Mesenchymal stem cell (in vitro differentiated cells and primary cell): ENCODE data around the gene WDR70.
"Not testable (repeated sequence)": the region's sequence is repeated elsewhere in the genome, so short reads cannot be mapped to it uniquely, and the experiment has no call there.

Source experiments
- DNase-seq: peaks from one replicate; pipeline ENCODE4 v3.0.0-alpha.2; 2013
- H2AFZ ChIP-seq: one replicate; pipeline ENCODE4 v1.6.1; 2013; ENCODE audit warnings: low read depth, mild to moderate bottlenecking, control low read depth, inconsistent platforms, low read length, moderate library complexity
- H2AK5ac ChIP-seq: 2 replicates; pipeline ENCODE4 v1.6.1; 2013; ENCODE audit warnings: low read length, moderate library complexity, mild to moderate bottlenecking, inconsistent platforms; ENCODE audit not compliant: severe bottlenecking
- H2BK120ac ChIP-seq: one replicate; pipeline ENCODE4 v1.6.1; 2013; ENCODE audit warnings: low read depth, mild to moderate bottlenecking, inconsistent platforms, low read length, moderate library complexity
- H2BK12ac ChIP-seq, 2 experiments: one replicate each; pipeline ENCODE4 v1.6.1; 2013; ENCODE audit warnings: inconsistent platforms in 2 of 2, low read length in 2 of 2, mild to moderate bottlenecking in 2 of 2, moderate library complexity in 2 of 2, control low read depth in 1 of 2
- H2BK15ac ChIP-seq: one replicate; pipeline ENCODE4 v1.6.1; 2013; ENCODE audit warnings: mild to moderate bottlenecking, low read depth, inconsistent platforms; ENCODE audit not compliant: poor library complexity, severe bottlenecking
- H2BK5ac ChIP-seq: 2 replicates; pipeline ENCODE4 v1.6.1; 2013; ENCODE audit warnings: low read depth, mild to moderate bottlenecking, low read length, control low read depth, inconsistent platforms; ENCODE audit not compliant: poor library complexity, severe bottlenecking
- H3K14ac ChIP-seq, 2 experiments: one replicate each; pipeline ENCODE4 v1.6.1; 2013; ENCODE audit warnings: inconsistent platforms in 2 of 2, low read length in 2 of 2, control low read depth in 1 of 2, mild to moderate bottlenecking in 1 of 2, moderate library complexity in 1 of 2
- H3K18ac ChIP-seq, 2 experiments: one replicate each; pipeline ENCODE4 v1.6.1; 2013; ENCODE audit warnings: inconsistent platforms in 2 of 2, low read length in 2 of 2, control low read depth in 1 of 2, low read depth in 1 of 2, mild to moderate bottlenecking in 1 of 2
- H3K23ac ChIP-seq, 2 experiments: one replicate each; pipeline ENCODE4 v1.6.1; 2013; ENCODE audit warnings: inconsistent platforms in 2 of 2, low read length in 2 of 2, mild to moderate bottlenecking in 2 of 2, moderate library complexity in 2 of 2, control low read depth in 1 of 2
- H3K27ac ChIP-seq: 2 replicates; pipeline ENCODE4 v1.5.1; 2013; ENCODE audit warnings: mild to moderate bottlenecking, moderate library complexity, low read length, control low read depth, inconsistent platforms; ENCODE audit not compliant: poor library complexity, severe bottlenecking
- H3K27me3 ChIP-seq, 2 experiments: 2 replicates each; pipeline versions ENCODE4 v1.6.1 to v1.7.0; 2013; ENCODE audit warnings: low read length in 2 of 2, mild to moderate bottlenecking in 2 of 2, moderate library complexity in 2 of 2, control low read depth in 1 of 2, inconsistent platforms in 1 of 2; ENCODE audit not compliant: control insufficient read depth in 1 of 2, insufficient read depth in 1 of 2
- H3K36me3 ChIP-seq, 2 experiments: 2 replicates each; pipeline versions ENCODE4 v1.6.1 to v1.7.0; 2013; ENCODE audit warnings: low read length in 2 of 2, control low read depth in 1 of 2, inconsistent platforms in 1 of 2, low read depth in 1 of 2, mild to moderate bottlenecking in 1 of 2; ENCODE audit not compliant: insufficient read depth in 2 of 2, control insufficient read depth in 1 of 2
- H3K4ac ChIP-seq, 2 experiments: one replicate each; pipeline ENCODE4 v1.6.1; 2013; ENCODE audit warnings: inconsistent platforms in 2 of 2, low read length in 2 of 2, mild to moderate bottlenecking in 2 of 2, moderate library complexity in 2 of 2, control low read depth in 1 of 2, low read depth in 1 of 2
- H3K4me1 ChIP-seq: 2 replicates; pipeline ENCODE4 v1.6.1; 2013; ENCODE audit warnings: low read depth, low read length, control low read depth; ENCODE audit not compliant: control insufficient read depth, insufficient read depth
- H3K4me2 ChIP-seq: 2 replicates; pipeline ENCODE4 v1.6.1; 2013; ENCODE audit warnings: low read length, mild to moderate bottlenecking, inconsistent platforms; ENCODE audit not compliant: poor library complexity, severe bottlenecking
- H3K4me3 ChIP-seq, 2 experiments: 2 replicates each; pipeline versions ENCODE4 v1.5.1 to v1.7.0; 2013; ENCODE audit warnings: low read length in 2 of 2, mild to moderate bottlenecking in 2 of 2, control low read depth in 1 of 2, low read depth in 1 of 2; ENCODE audit not compliant: insufficient read depth in 1 of 2
- H3K79me1 ChIP-seq: replicated peaks from 2 replicates; pipeline ENCODE4 v1.6.1; 2013; ENCODE audit warnings: mild to moderate bottlenecking, control low read depth, low read length, inconsistent platforms; ENCODE audit not compliant: poor library complexity, severe bottlenecking
- H3K9ac ChIP-seq: 2 replicates; pipeline ENCODE4 v1.7.0; 2013; ENCODE audit warnings: mild to moderate bottlenecking, low read length, moderate library complexity
- H3K9me3 ChIP-seq: 2 replicates; pipeline ENCODE4 v1.7.0; 2013; ENCODE audit warnings: mild to moderate bottlenecking, low read length; ENCODE audit not compliant: control insufficient read depth
- H4K8ac ChIP-seq: one replicate; pipeline ENCODE4 v1.6.1; 2013; ENCODE audit warnings: inconsistent platforms, mild to moderate bottlenecking, low read length, moderate library complexity
- H4K91ac ChIP-seq: one replicate; pipeline ENCODE4 v1.6.1; 2013; ENCODE audit warnings: mild to moderate bottlenecking, low read length, inconsistent platforms
- WGBS: methylation state at CpG from one replicate; pipeline ENCODE4 v1.1.7; 2013; ENCODE audit warnings: mixed read lengths; 5-methylcytosine and 5-hydroxymethylcytosine counted together

The WDR70 gene

DNA sequence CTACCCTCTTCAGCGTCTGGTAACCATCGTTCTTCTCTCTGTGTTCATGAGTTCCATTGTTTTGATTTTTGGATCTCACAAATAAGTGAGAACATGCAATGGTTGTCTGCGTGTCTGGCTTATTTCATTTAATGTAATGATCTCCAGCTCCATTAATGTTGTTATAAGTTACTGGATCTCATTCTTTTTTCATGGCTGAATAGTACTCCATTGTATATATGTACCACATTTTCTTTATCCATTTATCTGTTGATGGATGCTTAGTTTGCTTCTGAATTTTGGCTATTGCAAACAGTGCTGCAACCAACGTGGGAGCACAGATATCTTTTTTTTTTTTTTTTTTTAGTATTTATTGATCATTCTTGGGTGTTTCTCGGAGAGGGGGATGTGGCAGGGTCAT is 139.2 kb downstream of the WDR70 start:
- H3K18ac ChIP-seq, H3K14ac ChIP-seq, H3K4me1 ChIP-seq, H2BK15ac ChIP-seq, H3K9me3 ChIP-seq, DNase-seq, H3K79me1 ChIP-seq, H4K91ac ChIP-seq, H2AFZ ChIP-seq, H3K4me2 ChIP-seq, H3K27me3 ChIP-seq, H3K4me3 ChIP-seq, H3K23ac ChIP-seq, H3K27ac ChIP-seq, H3K9ac ChIP-seq, H2BK5ac ChIP-seq, H2BK12ac ChIP-seq, H4K8ac ChIP-seq, H2BK120ac ChIP-seq, H2AK5ac ChIP-seq, H3K4ac ChIP-seq: not testable (repeated sequence)
- 100% methylated on average over 3 of the region's 5 CpGs for WGBS
- peaks cover 12 to 14% of the 10 kb centered on the region in 2 experiments for H3K36me3 ChIP-seq

DNA sequence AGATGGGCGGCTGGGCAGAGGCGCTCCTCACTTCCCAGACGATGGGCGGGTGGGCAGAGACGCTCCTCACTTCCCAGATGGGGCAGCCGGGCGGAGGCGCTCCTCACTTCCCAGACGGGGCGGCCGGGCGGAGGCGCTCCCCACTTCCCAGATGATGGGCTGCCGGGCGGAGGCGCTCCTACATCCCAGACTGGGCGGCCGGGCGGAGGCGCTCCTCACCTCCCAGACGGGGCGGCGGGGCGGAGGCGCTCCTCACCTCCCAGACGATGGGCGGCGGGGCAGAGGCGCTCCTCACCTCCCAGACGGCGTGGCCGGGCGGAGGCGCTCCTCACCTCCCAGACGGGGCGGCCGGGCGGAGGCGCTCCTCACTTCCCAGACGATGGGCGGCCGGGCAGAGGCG is 140.2 kb downstream of the WDR70 start:
- Histone ChIP-seq H3K4me2 (no peak overlapping the region), H2BK12ac (no peak overlapping the region), H4K91ac (no peak overlapping the region), H3K36me3 (peaks cover 12 to 14% of the 10 kb centered on the region in 2 experiments), H3K14ac (no peak overlapping the region), H2BK5ac (no peak overlapping the region), H3K27ac (no peak overlapping the region), H2BK15ac (no peak overlapping the region), H3K27me3 (no peaks in the 10 kb centered on the region), H2AK5ac (no peak overlapping the region), H3K9ac (no peak overlapping the region), H2AFZ (no peak overlapping the region), H2BK120ac (no peak overlapping the region), H3K18ac (no peak overlapping the region), H3K4me3 (no peak overlapping the region), H3K79me1 (peaks cover 9% of the 10 kb centered on the region), H3K4ac (no peak overlapping the region), H3K9me3 (peaks cover 3% of the 10 kb centered on the region), H3K23ac (no peak overlapping the region), H4K8ac (no peak overlapping the region), H3K4me1 (no peaks in the 10 kb centered on the region)
- 95% methylated on average over 42 of the region's 43 CpGs for WGBS
- DNase-seq = no peak

DNA sequence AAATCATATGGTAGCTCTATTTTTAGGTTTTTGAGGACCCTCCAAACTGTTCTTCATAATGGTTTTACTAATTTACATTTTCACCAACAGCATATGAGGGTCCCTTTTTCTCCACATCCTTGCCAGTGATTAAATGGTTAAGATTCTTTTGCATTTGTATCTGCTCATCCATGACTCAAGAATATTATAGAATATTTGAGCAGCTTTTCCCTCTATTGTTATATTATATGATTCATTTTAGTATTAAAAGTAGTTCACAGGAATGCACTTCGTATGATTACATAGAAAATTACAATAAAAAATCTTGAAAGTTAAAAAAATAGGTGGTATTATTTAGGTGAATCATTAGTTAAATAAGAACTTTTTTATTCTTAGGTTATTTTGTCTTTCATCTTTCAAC is 140.7 kb downstream of the WDR70 start:
- Histone ChIP-seq H4K91ac (no peak overlapping the region), H2BK15ac (no peak overlapping the region), H2AFZ (no peak overlapping the region), H3K27ac (no peak overlapping the region), H3K4me1 (no peaks in the 10 kb centered on the region), H4K8ac (no peak overlapping the region), H3K4ac (no peak overlapping the region), H3K4me3 (no peak overlapping the region), H2BK12ac (no peak overlapping the region), H2BK5ac (no peak overlapping the region), H3K9me3 (peaks cover 3% of the 10 kb centered on the region), H3K18ac (no peak overlapping the region), H3K79me1 (peaks cover 7% of the 10 kb centered on the region), H3K36me3 (peaks cover 12 to 14% of the 10 kb centered on the region in 2 experiments), H2AK5ac (no peak overlapping the region), H2BK120ac (no peak overlapping the region), H3K23ac (no peak overlapping the region), H3K27me3 (no peaks in the 10 kb centered on the region), H3K4me2 (no peak overlapping the region), H3K14ac (no peak overlapping the region), H3K9ac (no peak overlapping the region)
- WGBS = no CpG with 5 or more reads among the region's 1 CpG
- DNase-seq = no peak

DNA sequence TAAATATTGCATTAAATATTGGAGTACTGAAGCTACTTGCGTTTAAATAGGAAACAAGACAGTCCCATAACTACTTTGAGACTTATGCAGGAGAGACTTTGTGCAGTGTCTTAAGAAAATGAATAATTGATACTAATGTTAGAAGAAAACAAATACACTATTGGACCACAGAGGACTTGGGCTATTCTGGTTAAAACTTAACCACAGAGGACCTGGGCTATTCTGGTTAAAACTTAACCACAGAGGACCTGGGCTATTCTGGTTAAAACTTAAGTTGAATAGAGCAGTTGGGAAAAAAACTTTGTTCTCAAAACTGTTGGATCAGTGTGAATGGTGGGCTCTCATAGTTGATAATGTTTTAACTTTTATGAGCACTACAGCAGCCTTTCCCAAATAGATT is 141.7 kb downstream of the WDR70 start:
- Histone ChIP-seq H3K27me3 (no peaks in the 10 kb centered on the region), H3K14ac (no peak overlapping the region), H4K91ac (no peak overlapping the region), H3K4me2 (no peak overlapping the region), H2AK5ac (no peak overlapping the region), H2BK120ac (no peak overlapping the region), H2BK5ac (no peak overlapping the region), H2BK15ac (no peak overlapping the region), H3K36me3 (peaks cover 12 to 14% of the 10 kb centered on the region in 2 experiments), H3K4me1 (no peaks in the 10 kb centered on the region), H3K18ac (no peak overlapping the region), H3K9ac (no peak overlapping the region), H2AFZ (no peak overlapping the region), H3K4me3 (no peak overlapping the region), H3K27ac (no peak overlapping the region), H2BK12ac (no peak overlapping the region), H3K79me1 (peaks cover 4% of the 10 kb centered on the region), H3K4ac (no peak overlapping the region), H3K9me3 (peaks cover 3% of the 10 kb centered on the region), H4K8ac (no peak overlapping the region), H3K23ac (no peak overlapping the region)
- WGBS = no CpG with 5 or more reads among the region's 1 CpG
- no peak for DNase-seq
